K562 (cell line): ENCODE results near the gene GABRB3. TPM values are rescaled to one million over a fixed set of nuclear protein-coding genes. Genes with fewer than 3 reads are reported as not detected.

Experiments
- ATAC-seq: fragments of 200-7000 bp; cut with Tn5 transposase; 3 replicates; pipeline ENCODE4 v1.9.1; 2020; ENCODE audit warnings: moderate library complexity
- BruUV-seq: library from RNA; stranded (reverse); fragments of 400-500 nt; replicated peaks from 2 replicates; lab custom pipeline; 2021; lab: Mats Ljungman, UMichigan
- CTCF ChIA-PET: fragments of 300-600 bp; formaldehyde crosslinking; extraction: SDS; loops from one replicate; lab custom pipeline; 2021; ENCODE audit warnings: low intra/inter-chr PET ratio; lab: Yijun Ruan, JAX
- POLR2A ChIA-PET: fragments of 300-600, 350-650 bp; sonication (Branson Sonifier 250); formaldehyde crosslinking; extraction: SDS; loops from one replicate; lab custom pipeline; 2021; ENCODE audit warnings: antibody characterized with exemption, inconsistent platforms; lab: Yijun Ruan, JAX
- DNase-seq, 4 experiments: peaks; one replicate each; pipeline versions ENCODE4 v3.0.0 to v3.0.0-alpha.2; 2011 to 2018; ENCODE audit warnings: low spot score in 3 of 4, mixed read lengths in 3 of 4; ENCODE audit errors: extremely low read depth in 1 of 4
- FAIRE-seq: peaks from 2 replicates; lab custom pipeline; 2011; peaks lifted over from hg19 to GRCh38; lab: Jason Lieb, UNC
- H2AFZ ChIP-seq: 2 replicates; pipeline ENCODE4 v1.6.0; 2011; ENCODE audit warnings: low read depth, low read length, control low read depth, inconsistent platforms
- H3K27ac ChIP-seq: fragments of 200-600 bp; 3 replicates; pipeline ENCODE4 v1.8.0; 2011; ENCODE audit warnings: low read depth, mild to moderate bottlenecking, control low read depth, inconsistent platforms, low read length, moderate library complexity, mixed read lengths; ENCODE audit errors: extremely low read depth
- H3K27me3 ChIP-seq, 2 experiments: fragments of 300-600 bp in 1 of 2; 2 replicates in 1 of 2; 3 replicates in 1 of 2; pipeline versions ENCODE4 v1.6.0 to v1.8.0; 2011; ENCODE audit warnings: inconsistent platforms in 2 of 2, low read length in 2 of 2, mild to moderate bottlenecking in 1 of 2, mixed read lengths in 1 of 2, moderate library complexity in 1 of 2; ENCODE audit not compliant: control insufficient read depth in 2 of 2, insufficient read depth in 2 of 2
- H3K36me3 ChIP-seq: fragments of 300-600 bp; 3 replicates; pipeline ENCODE4 v1.8.0; 2011; ENCODE audit warnings: mild to moderate bottlenecking, low read length, inconsistent platforms; ENCODE audit not compliant: control insufficient read depth, insufficient read depth
- H3K4me1 ChIP-seq, 2 experiments: fragments of 200-600 bp in 1 of 2; replicated peaks in 1 of 2; 2 replicates in 1 of 2; 3 replicates in 1 of 2; pipeline versions ENCODE4 v1.5.1 to v1.8.0; 2011; ENCODE audit warnings: inconsistent platforms in 2 of 2, low read length in 2 of 2, mild to moderate bottlenecking in 1 of 2, mixed read lengths in 1 of 2, moderate library complexity in 1 of 2; ENCODE audit not compliant: control insufficient read depth in 2 of 2, insufficient read depth in 2 of 2
- H3K4me2 ChIP-seq: 2 replicates; pipeline ENCODE4 v1.6.1; 2011; ENCODE audit warnings: low read length, control low read depth, inconsistent platforms, mixed read lengths; ENCODE audit not compliant: insufficient read depth
- H3K4me3 ChIP-seq: fragments of 200-600 bp; sonication (generic), shearing (Covaris generic); 2 replicates; pipeline ENCODE4 v1.5.1; 2016; ENCODE audit warnings: control low read depth, inconsistent platforms
- H3K79me2 ChIP-seq: fragments of 200-600 bp; 3 replicates; pipeline ENCODE4 v1.8.0; 2011; ENCODE audit warnings: low read length, inconsistent platforms; ENCODE audit not compliant: control insufficient read depth, insufficient read depth
- H3K9ac ChIP-seq, 2 experiments: 2 replicates each; pipeline versions ENCODE4 v1.6.0 to v1.6.1; 2011; ENCODE audit warnings: low read depth in 2 of 2, low read length in 2 of 2, control low read depth in 1 of 2, inconsistent platforms in 1 of 2, mild to moderate bottlenecking in 1 of 2, mixed read lengths in 1 of 2; ENCODE audit not compliant: insufficient read depth in 1 of 2
- H3K9me1 ChIP-seq: one replicate; pipeline ENCODE4 v1.6.0; 2011; ENCODE audit warnings: inconsistent platforms, mild to moderate bottlenecking, low read length, moderate library complexity; ENCODE audit not compliant: control insufficient read depth, insufficient read depth
- H3K9me3 ChIP-seq: replicated peaks from 2 replicates; pipeline ENCODE4 v1.5.1; 2011; ENCODE audit warnings: low read depth, low read length, inconsistent platforms; ENCODE audit not compliant: control insufficient read depth, insufficient read depth
- H4K20me1 ChIP-seq: replicated peaks from 2 replicates; pipeline ENCODE4 v1.6.1; 2011; ENCODE audit warnings: low read length, inconsistent platforms, mixed read lengths; ENCODE audit not compliant: control insufficient read depth, insufficient read depth
- ATF7 ChIP-seq: fragments of 450-650 bp; IDR thresholded peaks from 2 replicates; pipeline ENCODE4 v1.7.1; 2014; ENCODE audit warnings: mild to moderate bottlenecking, moderate library complexity
- CBFB ChIP-seq: sonication (generic); formaldehyde crosslinking; IDR thresholded peaks from 2 replicates; pipeline ENCODE4 v1.4.0; 2020; ENCODE audit warnings: mild to moderate bottlenecking, missing genetic modification reagents
- HMGN3 ChIP-seq: IDR thresholded peaks from 2 replicates; pipeline ENCODE4 v1.6.1; 2011; ENCODE audit warnings: borderline replicate concordance, low read depth, mild to moderate bottlenecking, mixed read lengths, low read length; ENCODE audit not compliant: insufficient read length; ENCODE audit errors: extremely low read depth
- NCOA2 ChIP-seq, 2 experiments: fragments of 450-650 bp; IDR thresholded peaks; 2 replicates each; pipeline ENCODE4 v1.6.1; 2018; ENCODE audit warnings: mild to moderate bottlenecking in 2 of 2, moderate library complexity in 1 of 2; ENCODE audit not compliant: partially characterized antibody in 2 of 2
- NFE2L1 ChIP-seq: fragments of 450-650 bp; IDR thresholded peaks from 2 replicates; pipeline ENCODE4 v1.6.1; 2016; ENCODE audit warnings: missing genetic modification characterization, low read depth, mild to moderate bottlenecking, missing compliant biosample characterization, moderate library complexity, borderline replicate concordance
- SAFB2 ChIP-seq: fragments of 200-400 bp; formaldehyde crosslinking; IDR thresholded peaks from 2 replicates; pipeline ENCODE4 v1.6.1; 2018; ENCODE audit warnings: borderline replicate concordance, low read length, low read depth, moderate library complexity; ENCODE audit not compliant: severe bottlenecking
- TCF7L2 ChIP-seq: fragments of 150-350 bp; IDR thresholded peaks from 2 replicates; pipeline ENCODE4 v1.6.1; 2016; ENCODE audit warnings: low read depth, mild to moderate bottlenecking, low read length, moderate library complexity
- WGBS: fragments of 100-300 bp; shearing (Covaris generic); methylation state at CpG from one replicate; pipeline ENCODE4 v1.1.6; 2016; ENCODE audit warnings: low coverage, mixed read lengths; ENCODE audit not compliant: insufficient coverage; ENCODE audit errors: missing lambda C conversion rate; 5-methylcytosine and 5-hydroxymethylcytosine counted together
- in situ Hi-C: fragments of 300-500 bp; cut with MboI; formaldehyde crosslinking; loops from 4 replicates; pipeline ENCODE4 v1.15.0; 2018; ENCODE audit warnings: inconsistent platforms, mixed read lengths
- intact Hi-C: fragments of 100-400 bp; cut with micrococcal nuclease; formaldehyde crosslinking; loops from 2 replicates; pipeline ENCODE4 v1.14.2; 2022
- polyA plus RNA-seq, 8 experiments: library from polyadenylated mRNA; depleted of rRNA in 4 of 8; stranded (reverse) in 5 of 8; unstranded in 3 of 8; fragments of >200 nt; fragmentation: Nextera tagmentation in 2 of 8; fragmentation: Illumina TruSeq in 1 of 8; extraction: Ambion mirVana in 2 of 8; extraction: Trizol in 1 of 8; gene quantifications; 2 replicates each; pipeline versions ENCODE4 v1.2.1 to v1.2.3, GENCODE V29; 2011 to 2014; ENCODE audit warnings: inconsistent platforms in 1 of 8, missing spikeins in 1 of 8
- total RNA-seq, 7 experiments: library from RNA; depleted of rRNA in 6 of 7; stranded (reverse); fragments of >200 nt in 6 of 7; fragmentation: Illumina TruSeq in 2 of 7; extraction: Trizol in 2 of 7; gene quantifications; 2 replicates each; pipeline versions ENCODE4 v1.2.1 to v1.2.3, GENCODE V29; 2011 to 2021; ENCODE audit warnings: low replicate concordance in 1 of 7
- TF ChIP-seq, protein P1 (sequence below), 2 experiments: IDR thresholded peaks; 2 replicates each; pipeline ENCODE4 v1.6.1; 2011; ENCODE audit warnings: borderline replicate concordance in 1 of 2, control low read depth in 1 of 2, low read depth in 1 of 2, low read length in 1 of 2, mild to moderate bottlenecking in 1 of 2, mixed read lengths in 1 of 2, moderate library complexity in 1 of 2; ENCODE audit not compliant: insufficient read depth in 1 of 2, insufficient read length in 1 of 2, poor library complexity in 1 of 2, severe bottlenecking in 1 of 2; ENCODE audit errors: extremely low read depth in 1 of 2
- TF ChIP-seq, protein P2 (sequence below): sonication (generic); formaldehyde crosslinking; IDR thresholded peaks from 2 replicates; pipeline ENCODE4 v1.8.0; 2022; ENCODE audit warnings: missing genetic modification reagents, mild to moderate bottlenecking, borderline replicate concordance

Gene GABRB3
- total and polyA plus RNA-seq, 9 of the 15 experiments (the other 6 are each of a cell fraction or from before 2014, with no cell fraction given) = 0.09 to 1.4 (median 0.49) TPM

DNA sequence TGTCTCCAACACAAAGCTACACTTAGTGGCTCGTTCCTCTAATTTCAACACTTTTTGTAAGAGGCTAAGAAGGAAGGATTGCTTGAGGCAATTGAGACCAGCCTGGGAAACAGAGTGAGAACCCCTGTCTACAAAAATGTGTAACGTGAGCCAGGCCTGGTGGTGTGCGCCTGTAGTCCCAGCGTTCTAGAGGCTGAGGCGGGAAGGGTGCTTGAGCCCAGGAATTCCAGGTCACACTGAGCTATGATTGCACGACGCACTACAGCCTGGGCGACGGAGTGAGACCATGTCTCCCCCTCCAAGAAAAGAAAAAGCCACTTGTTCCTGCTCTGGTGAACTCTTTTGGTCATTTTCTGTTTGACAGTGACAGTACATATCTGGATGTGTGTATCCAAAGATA lies 127.9 kb downstream of the GABRB3 start (continued):
- TF ChIP-seq NFE2L1 (no peak), SAFB2 (no peak), TCF7L2 (no peak), ATF7 (no peak)
- TF ChIP-seq, protein P1, sequence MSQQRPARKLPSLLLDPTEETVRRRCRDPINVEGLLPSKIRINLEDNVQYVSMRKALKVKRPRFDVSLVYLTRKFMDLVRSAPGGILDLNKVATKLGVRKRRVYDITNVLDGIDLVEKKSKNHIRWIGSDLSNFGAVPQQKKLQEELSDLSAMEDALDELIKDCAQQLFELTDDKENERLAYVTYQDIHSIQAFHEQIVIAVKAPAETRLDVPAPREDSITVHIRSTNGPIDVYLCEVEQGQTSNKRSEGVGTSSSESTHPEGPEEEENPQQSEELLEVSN (IDR thresholded peaks at IDR 0.05; ENCODE audit: borderline replicate concordance in 1 of 2, extremely low read depth in 1 of 2, insufficient read depth in 1 of 2, insufficient read length in 1 of 2, low read depth in 1 of 2, low read length in 1 of 2, poor library complexity in 1 of 2, severe bottlenecking in 1 of 2) = no peak

DNA sequence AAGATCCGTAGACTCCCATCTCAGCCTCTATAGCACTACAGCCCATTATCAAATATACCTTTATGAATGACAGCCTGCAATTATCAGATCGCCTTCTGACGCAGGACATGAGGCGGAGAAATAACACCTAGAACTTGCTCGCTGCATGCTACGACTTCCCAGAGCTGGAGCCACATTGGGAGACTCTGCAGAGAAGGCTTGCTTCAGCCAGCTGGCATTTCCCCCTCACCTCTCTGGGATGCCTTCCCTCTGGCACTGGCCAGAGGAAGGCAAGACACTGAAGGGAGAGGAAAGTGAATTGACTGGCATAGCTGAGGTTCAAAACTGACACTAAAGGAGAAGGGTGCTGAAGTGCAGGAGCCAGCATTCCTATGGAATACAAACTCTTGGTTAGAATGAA lies 131.7 kb downstream of the GABRB3 start:
- DNase-seq (no peak), FAIRE-seq (no peak), ATAC-seq (no peak)
- H3K4me2 ChIP-seq = no peak overlapping the region
- H3K36me3 ChIP-seq = no peaks in the 10 kb centered on the region
- CTCF ChIA-PET = no interaction called here
- H3K27me3 ChIP-seq = no peaks in the 10 kb centered on the region; a peak in 1 of 5 replicates
- H3K4me3 ChIP-seq = no peak overlapping the region
- H3K79me2 ChIP-seq = no peaks in the 10 kb centered on the region
- no peaks in the 10 kb centered on the region for H4K20me1 ChIP-seq
- in situ Hi-C loops (no loop called here), intact Hi-C loops (no loop called here)
- H2AFZ ChIP-seq = no peak overlapping the region
- 0% methylated on average over 5 of the region's 6 CpGs for WGBS
- no peaks in the 10 kb centered on the region for H3K9me1 ChIP-seq
- no peak overlapping the region for H3K9ac ChIP-seq
- no peaks in the 10 kb centered on the region for H3K9me3 ChIP-seq
- POLR2A ChIA-PET = no interaction called here
- no TSS peak for BruUV-seq
- no peak overlapping the region for H3K27ac ChIP-seq
- H3K4me1 ChIP-seq = no peaks in the 10 kb centered on the region
- no peak for TF ChIP-seq HMGN3
- TF ChIP-seq NCOA2 (IDR thresholded peaks at IDR 0.05; ENCODE audit: partially characterized antibody in 2 of 2) = no peak
- TF ChIP-seq CBFB (CRISPR knock-in tag) = no peak
- TF ChIP-seq, protein P2, sequence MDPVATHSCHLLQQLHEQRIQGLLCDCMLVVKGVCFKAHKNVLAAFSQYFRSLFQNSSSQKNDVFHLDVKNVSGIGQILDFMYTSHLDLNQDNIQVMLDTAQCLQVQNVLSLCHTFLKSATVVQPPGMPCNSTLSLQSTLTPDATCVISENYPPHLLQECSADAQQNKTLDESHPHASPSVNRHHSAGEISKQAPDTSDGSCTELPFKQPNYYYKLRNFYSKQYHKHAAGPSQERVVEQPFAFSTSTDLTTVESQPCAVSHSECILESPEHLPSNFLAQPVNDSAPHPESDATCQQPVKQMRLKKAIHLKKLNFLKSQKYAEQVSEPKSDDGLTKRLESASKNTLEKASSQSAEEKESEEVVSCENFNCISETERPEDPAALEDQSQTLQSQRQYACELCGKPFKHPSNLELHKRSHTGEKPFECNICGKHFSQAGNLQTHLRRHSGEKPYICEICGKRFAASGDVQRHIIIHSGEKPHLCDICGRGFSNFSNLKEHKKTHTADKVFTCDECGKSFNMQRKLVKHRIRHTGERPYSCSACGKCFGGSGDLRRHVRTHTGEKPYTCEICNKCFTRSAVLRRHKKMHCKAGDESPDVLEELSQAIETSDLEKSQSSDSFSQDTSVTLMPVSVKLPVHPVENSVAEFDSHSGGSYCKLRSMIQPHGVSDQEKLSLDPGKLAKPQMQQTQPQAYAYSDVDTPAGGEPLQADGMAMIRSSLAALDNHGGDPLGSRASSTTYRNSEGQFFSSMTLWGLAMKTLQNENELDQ (CRISPR knock-in tag) = no peak
